Brain pericyte (primary cell): ENCODE measurements around the gene ITGAD.

Source experiments
- DNase-seq: peaks from one replicate; pipeline ENCODE4 v3.0.0-alpha.2; 2012; ENCODE audit warnings: low read depth, low spot score

ITGAD gene

GRCh38 chr16:31393056-31393455, at the start of gene ITGAD:
Gene ITGAD, plus strand, starts transcription at chr16:31393335. Its CDS starts 26 bp downstream, at chr16:31393361.
- no peak for DNase-seq

GRCh38 chr16:31344712-31345111, 48.4 kb upstream of the ITGAD start:
- no peak for DNase-seq

GRCh38 chr16:31347445-31347844, 45.7 kb upstream of the ITGAD start:
- no peak for DNase-seq

GRCh38 chr16:31348579-31348978, 44.6 kb upstream of the ITGAD start:
- no peak for DNase-seq

- DNase-seq, result no peak
Observed at GRCh38 chr16:31350275-31351005, 42.7 kb upstream of the ITGAD start.

GRCh38 chr16:31351246-31351941, 41.7 kb upstream of the ITGAD start:
- no peak for DNase-seq

- DNase-seq, result no peak
Observed at GRCh38 chr16:31351942-31352325, 41.2 kb upstream of the ITGAD start.

GRCh38 chr16:31352376-31353115, 40.6 kb upstream of the ITGAD start:
- DNase-seq, result no peak

GRCh38 chr16:31354394-31355291, 38.5 kb upstream of the ITGAD start, which contains the start of gene ITGAX:
Gene ITGAX, plus strand, starts transcription at chr16:31355176. Its CDS starts 79 bp downstream, at chr16:31355255.
- DNase-seq, result no peak

GRCh38 chr16:31355431-31356100, 37.6 kb upstream of the ITGAD start:
- DNase-seq, result no peak

GRCh38 chr16:31356566-31357323, 36.4 kb upstream of the ITGAD start:
- DNase-seq, result no peak

- DNase-seq, result no peak
Observed at GRCh38 chr16:31357324-31358109, 35.6 kb upstream of the ITGAD start.

GRCh38 chr16:31360251-31360650, 32.9 kb upstream of the ITGAD start:
- DNase-seq, result no peak

GRCh38 chr16:31361201-31362110, 31.7 kb upstream of the ITGAD start:
- no peak for DNase-seq

GRCh38 chr16:31362476-31363405, 30.4 kb upstream of the ITGAD start:
- no peak for DNase-seq

- DNase-seq, result no peak
Observed at GRCh38 chr16:31363721-31364120, 29.4 kb upstream of the ITGAD start.

GRCh38 chr16:31364421-31364820, 28.7 kb upstream of the ITGAD start:
- DNase-seq, result no peak
